HFF-Myc (cell line): ENCODE results near the gene TRAPPC3.

Source experiments
- DNase-seq: peaks from one replicate; pipeline ENCODE4 v3.0.0-alpha.2; 2011; ENCODE audit warnings: low read depth; ENCODE audit errors: extremely low read depth
- H3K4me3 ChIP-seq: replicated peaks from 2 replicates; pipeline ENCODE4 v1.5.1; 2011; ENCODE audit warnings: low read depth, mild to moderate bottlenecking, control low read depth, low read length
- CTCF ChIP-seq: IDR thresholded peaks from 2 replicates; pipeline ENCODE4 v1.5.1; 2012; ENCODE audit warnings: mild to moderate bottlenecking, low read depth, low read length, control low read depth; ENCODE audit errors: missing control alignments

Gene TRAPPC3

GRCh38 chr1:36165145-36165544 lies 15.9 kb upstream of the TRAPPC3 start:
- no peak for TF ChIP-seq CTCF
- no peak for DNase-seq
- no peak overlapping the region for H3K4me3 ChIP-seq

- H3K4me3 ChIP-seq: no peak overlapping the region
- DNase-seq: no peak
- no peak for TF ChIP-seq CTCF
These were observed 15.1 kb upstream of the TRAPPC3 start for GRCh38 chr1:36164361-36164760.

- no peak overlapping the region for H3K4me3 ChIP-seq
- DNase-seq: no peak
- no peak for TF ChIP-seq CTCF
These were observed 14.1 kb upstream of the TRAPPC3 start for GRCh38 chr1:36163426-36163825.

GRCh38 chr1:36162680-36163239 lies 13.5 kb upstream of the TRAPPC3 start:
- DNase-seq: no peak
- TF ChIP-seq CTCF: no peak
- no peak overlapping the region for H3K4me3 ChIP-seq

- no peak for TF ChIP-seq CTCF
- DNase-seq: no peak
- H3K4me3 ChIP-seq: peak overlapping the region; percentile 52
These were observed 12.6 kb upstream of the TRAPPC3 start for GRCh38 chr1:36161641-36162531.

- peak; percentile 53 for TF ChIP-seq CTCF
- H3K4me3 ChIP-seq: peak overlapping the region; percentile 52
- DNase-seq: no peak
These were observed 11.7 kb upstream of the TRAPPC3 start for GRCh38 chr1:36160949-36161485.
